GM18519 (cell line): ENCODE data around the gene ARL15.
"Not testable (repeated sequence)": the region's sequence is repeated elsewhere in the genome, so short reads cannot be mapped to it uniquely, and the experiment has no call there.

Source experiments
- ATAC-seq: cut with Tn5 transposase; IDR thresholded peaks from one replicate; pipeline ENCODE4 v1.9.1; 2021; ENCODE audit warnings: mild to moderate bottlenecking, moderate library complexity; ENCODE audit not compliant: unreplicated experiment, low FRiP score

Gene ARL15

DNA sequence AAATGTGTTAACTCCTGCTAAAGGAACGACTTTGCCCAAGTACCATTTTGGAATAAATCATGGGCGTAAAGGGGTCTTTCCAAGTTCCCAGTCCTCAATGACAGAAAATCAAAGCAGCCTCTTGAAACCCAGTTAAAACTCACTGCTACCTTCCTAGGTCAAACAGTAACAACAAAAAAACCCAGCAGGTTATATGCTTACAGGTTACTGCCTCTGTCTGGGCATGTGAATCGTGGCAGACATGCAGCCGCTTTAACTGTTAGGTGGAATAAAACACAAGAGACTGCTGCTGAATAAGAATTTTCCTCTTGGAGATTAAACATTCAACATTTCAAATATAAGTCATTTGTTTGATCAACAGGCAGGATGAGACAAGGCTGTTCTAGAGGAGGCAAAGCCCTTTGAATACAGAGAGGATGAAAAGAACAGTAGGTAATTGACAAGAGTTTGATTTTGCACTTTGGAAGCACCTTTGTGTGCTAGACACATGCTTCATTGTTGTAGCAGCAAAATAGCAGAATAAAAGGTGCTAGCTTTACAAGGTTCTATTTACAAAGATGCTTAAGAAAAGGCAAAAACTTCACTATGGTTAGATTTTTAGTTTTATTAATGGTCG lies 430.6 kb downstream of the ARL15 start:
- ATAC-seq: no peak

GRCh38 chr5:53878015-53878414 lies 432.4 kb downstream of the ARL15 start:
- ATAC-seq: no peak

DNA sequence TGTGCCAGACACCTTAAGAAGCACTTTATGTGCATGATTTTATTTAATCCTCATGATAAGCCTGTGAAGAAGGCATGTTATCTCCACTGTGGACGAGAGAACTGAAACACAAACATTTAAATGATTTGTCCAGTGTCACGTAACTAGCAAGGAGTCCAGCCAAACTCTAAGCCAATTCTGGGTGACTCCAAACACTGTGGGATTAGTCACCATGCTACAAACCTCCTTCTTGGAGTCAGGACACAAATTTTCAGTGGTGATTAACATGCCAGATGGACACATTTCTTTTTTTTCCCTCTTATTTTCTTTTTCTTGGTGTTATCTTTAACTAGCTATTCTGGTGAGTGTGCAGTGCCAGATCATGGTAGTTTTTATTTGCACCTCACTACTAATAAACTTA lies 433.1 kb downstream of the ARL15 start:
- ATAC-seq: no peak

- no peak for ATAC-seq
Measured at GRCh38 chr5:53874409-53874808, 436.0 kb downstream of the ARL15 start.

- no peak for ATAC-seq
Measured at GRCh38 chr5:53873235-53873634, 437.1 kb downstream of the ARL15 start.

DNA sequence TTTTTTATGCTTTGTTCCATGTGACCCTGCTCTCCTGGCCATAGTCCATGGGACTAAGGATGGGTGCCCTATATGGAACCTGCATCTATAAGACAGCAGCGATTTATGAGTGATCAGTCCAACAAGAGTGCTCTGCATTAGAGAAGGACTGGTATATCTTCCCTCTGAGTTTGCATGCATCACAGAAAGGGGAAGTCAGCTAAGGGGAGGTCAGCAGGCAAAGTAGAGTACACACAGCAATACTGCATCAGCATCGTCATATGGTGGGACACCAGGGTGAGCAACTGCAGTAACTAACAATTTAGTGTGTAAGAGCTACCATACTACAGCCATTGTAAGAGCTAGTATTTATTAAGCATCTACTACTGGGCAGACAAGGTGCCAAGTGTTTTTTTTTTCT lies 438.6 kb downstream of the ARL15 start:
- ATAC-seq: no peak

DNA sequence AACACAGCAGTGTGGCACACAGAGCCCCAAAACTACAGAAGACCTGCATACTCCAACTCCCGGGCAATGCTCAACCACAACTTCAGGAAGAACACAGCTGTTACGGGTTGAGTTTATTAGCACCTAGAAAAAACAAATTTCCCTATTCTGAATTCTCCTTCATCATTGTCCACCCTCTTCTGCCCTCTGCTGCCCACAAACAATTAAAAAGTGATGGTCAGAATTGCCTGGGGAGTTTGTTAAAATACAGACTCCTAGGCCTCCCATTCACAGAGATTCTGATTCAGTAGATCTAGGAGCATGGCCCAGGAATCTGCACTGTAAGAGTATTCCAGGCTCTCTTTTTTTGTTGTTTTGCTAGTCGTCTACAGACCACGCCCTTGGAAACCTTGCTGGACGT lies 439.3 kb downstream of the ARL15 start:
- no peak for ATAC-seq

- no peak for ATAC-seq
Measured at GRCh38 chr5:53858700-53859456, 451.5 kb downstream of the ARL15 start.

DNA sequence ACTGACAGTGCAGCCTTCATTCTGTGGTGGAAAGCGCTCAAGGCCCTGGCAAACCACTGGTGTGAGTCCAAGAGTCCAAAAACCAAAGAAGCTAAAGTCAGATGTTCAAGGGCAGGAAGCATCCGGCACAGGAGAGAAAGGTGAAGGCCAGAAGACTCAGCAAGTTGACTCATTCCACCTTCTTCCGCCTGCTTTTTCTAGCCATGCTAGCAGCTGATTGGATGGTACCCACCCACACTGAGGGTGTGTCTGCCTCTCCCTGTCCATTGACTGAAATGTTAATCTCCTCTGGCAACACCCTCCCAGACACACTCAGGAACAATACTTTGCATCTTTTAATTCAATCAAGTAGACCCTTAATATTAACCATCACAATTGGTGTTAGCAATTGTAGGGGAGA lies 453.9 kb downstream of the ARL15 start:
- no peak for ATAC-seq

- not testable (repeated sequence) for ATAC-seq
Measured at GRCh38 chr5:53836851-53837430, 473.4 kb downstream of the ARL15 start.

GRCh38 chr5:53834500-53834899 lies 475.9 kb downstream of the ARL15 start:
- ATAC-seq: no peak
